ENCODE measurements around the gene RAPSN.

The RAPSN gene

GRCh38 chr11:47387944-47388696, 60.8 kb downstream of the RAPSN start:
- no peak overlapping the region for H3K27ac ChIP-seq
- no peak for TF ChIP-seq CTCF (conservative IDR thresholded peaks at IDR 0.05)

Measured in VCaP (cell line).